Liver (tissue), 3 donors: ENCODE measurements around the gene ARMC7.

Experiments used
- EGR1 ChIP-seq, 2 donors: IDR thresholded peaks; 2 replicates each; pipeline ENCODE4 v1.6.1; 2016 to 2018; ENCODE audit warnings: antibody characterized with exemption in 2 of 2, low read depth in 2 of 2
- GABPA ChIP-seq, 2 donors: IDR thresholded peaks in 1 of 2; conservative IDR thresholded peaks in 1 of 2; 2 replicates each; pipeline ENCODE4 v1.6.1; 2016; ENCODE audit warnings: antibody characterized with exemption in 2 of 2, mild to moderate bottlenecking in 1 of 2, moderate library complexity in 1 of 2
- RAD21 ChIP-seq, 2 donors: IDR thresholded peaks; 2 replicates each; pipeline ENCODE4 v1.6.1; 2016; ENCODE audit warnings: antibody characterized with exemption in 2 of 2, mild to moderate bottlenecking in 2 of 2
- RXRA ChIP-seq, 2 donors: IDR thresholded peaks; 2 replicates each; pipeline ENCODE4 v1.6.1; 2017 to 2018; ENCODE audit warnings: antibody characterized with exemption in 2 of 2, mild to moderate bottlenecking in 1 of 2
- SP1 ChIP-seq: IDR thresholded peaks from 2 replicates; pipeline ENCODE4 v1.6.1; 2018; ENCODE audit warnings: antibody characterized with exemption, mild to moderate bottlenecking
- TAF1 ChIP-seq: conservative IDR thresholded peaks from 2 replicates; pipeline ENCODE4 v1.6.1; 2016; ENCODE audit warnings: antibody characterized with exemption, mild to moderate bottlenecking
- TF ChIP-seq, protein P1 (sequence below): fragments of 150-350 bp; IDR thresholded peaks from 2 replicates; pipeline ENCODE4 v1.5.1; 2017; ENCODE audit warnings: improper control_type of control experiment, low read depth, low read length; ENCODE audit not compliant: missing input control
- TF ChIP-seq, protein P2 (sequence below): IDR thresholded peaks from 2 replicates; pipeline ENCODE4 v1.6.1; 2016; ENCODE audit warnings: antibody characterized with exemption
- donor health status: healthy.
- donor health status: healthy.

DNA sequence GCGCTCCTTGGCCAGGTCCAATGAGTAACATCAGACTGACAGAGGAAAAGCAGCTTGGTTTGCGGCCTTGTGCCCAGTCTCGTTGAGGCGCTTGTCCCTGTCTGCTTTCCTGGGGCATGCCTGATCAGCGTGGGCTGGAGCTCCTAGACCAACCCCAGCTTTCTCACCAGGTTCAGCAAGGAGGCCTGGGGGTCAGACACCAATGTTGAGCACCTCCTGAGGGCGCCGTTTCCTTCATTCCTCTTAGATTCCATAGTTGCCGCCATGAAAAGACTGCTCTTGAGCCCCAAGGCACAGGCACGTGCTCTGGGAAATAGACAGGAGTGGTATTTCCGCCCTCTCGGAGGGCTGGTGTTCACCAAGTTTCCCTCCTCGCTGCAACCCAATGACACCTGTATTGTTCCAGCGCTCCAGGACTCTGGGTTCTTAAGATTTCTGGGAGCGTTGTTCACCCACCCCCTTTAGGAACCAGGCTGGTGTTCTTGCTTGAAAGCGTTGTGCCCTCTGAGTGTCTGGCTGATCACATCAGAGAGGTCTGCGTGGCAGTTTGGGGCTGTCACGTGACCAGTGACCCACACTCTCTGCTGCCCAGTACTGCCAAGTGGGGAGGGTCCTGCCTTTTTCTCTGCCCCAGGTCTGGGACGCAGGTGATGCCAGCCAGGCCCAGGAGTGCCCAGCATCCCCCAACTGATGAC lies 44.8 kb upstream of the ARMC7 start:
- TF ChIP-seq, protein P1, sequence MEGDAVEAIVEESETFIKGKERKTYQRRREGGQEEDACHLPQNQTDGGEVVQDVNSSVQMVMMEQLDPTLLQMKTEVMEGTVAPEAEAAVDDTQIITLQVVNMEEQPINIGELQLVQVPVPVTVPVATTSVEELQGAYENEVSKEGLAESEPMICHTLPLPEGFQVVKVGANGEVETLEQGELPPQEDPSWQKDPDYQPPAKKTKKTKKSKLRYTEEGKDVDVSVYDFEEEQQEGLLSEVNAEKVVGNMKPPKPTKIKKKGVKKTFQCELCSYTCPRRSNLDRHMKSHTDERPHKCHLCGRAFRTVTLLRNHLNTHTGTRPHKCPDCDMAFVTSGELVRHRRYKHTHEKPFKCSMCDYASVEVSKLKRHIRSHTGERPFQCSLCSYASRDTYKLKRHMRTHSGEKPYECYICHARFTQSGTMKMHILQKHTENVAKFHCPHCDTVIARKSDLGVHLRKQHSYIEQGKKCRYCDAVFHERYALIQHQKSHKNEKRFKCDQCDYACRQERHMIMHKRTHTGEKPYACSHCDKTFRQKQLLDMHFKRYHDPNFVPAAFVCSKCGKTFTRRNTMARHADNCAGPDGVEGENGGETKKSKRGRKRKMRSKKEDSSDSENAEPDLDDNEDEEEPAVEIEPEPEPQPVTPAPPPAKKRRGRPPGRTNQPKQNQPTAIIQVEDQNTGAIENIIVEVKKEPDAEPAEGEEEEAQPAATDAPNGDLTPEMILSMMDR: no peak
- TF ChIP-seq, protein P2, sequence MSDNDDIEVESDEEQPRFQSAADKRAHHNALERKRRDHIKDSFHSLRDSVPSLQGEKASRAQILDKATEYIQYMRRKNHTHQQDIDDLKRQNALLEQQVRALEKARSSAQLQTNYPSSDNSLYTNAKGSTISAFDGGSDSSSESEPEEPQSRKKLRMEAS: no peak
- TF ChIP-seq RXRA (IDR thresholded peaks at IDR 0.05) (no peak), SP1 (no peak), GABPA (IDR thresholded peaks at IDR 0.05 in 1 of 2, conservative IDR thresholded peaks at IDR 0.05 in 1 of 2) (no peak), EGR1 (IDR thresholded peaks at IDR 0.05; ENCODE audit: low read depth in 2 of 2) (no peak), RAD21 (IDR thresholded peaks at IDR 0.05) (no peak), TAF1 (no peak)
